Right lobe of liver (tissue), 4 donors: ENCODE results near the gene TSHR.

Experiments
- POLR2A ChIP-seq: fragments of 450-650 bp; IDR thresholded peaks from one replicate; pipeline ENCODE4 v1.6.1; 2017; ENCODE audit warnings: antibody characterized with exemption, mild to moderate bottlenecking
- TF ChIP-seq, protein P1 (sequence below), 4 donors: fragments of 200-600 bp in 3 of 4; fragments of 450-650 bp in 1 of 4; IDR thresholded peaks; one replicate each; pipeline versions ENCODE4 v1.5.1 to v1.8.0; 2016 to 2022; ENCODE audit warnings: antibody characterized with exemption in 4 of 4, mild to moderate bottlenecking in 2 of 4
- donor health status: DM: no; HTN: no; CAD: no.
- donor health status: DM: no; HTN: no; CAD: no.
- donor health status: DM: no; HTN: yes; CAD: no.

DNA sequence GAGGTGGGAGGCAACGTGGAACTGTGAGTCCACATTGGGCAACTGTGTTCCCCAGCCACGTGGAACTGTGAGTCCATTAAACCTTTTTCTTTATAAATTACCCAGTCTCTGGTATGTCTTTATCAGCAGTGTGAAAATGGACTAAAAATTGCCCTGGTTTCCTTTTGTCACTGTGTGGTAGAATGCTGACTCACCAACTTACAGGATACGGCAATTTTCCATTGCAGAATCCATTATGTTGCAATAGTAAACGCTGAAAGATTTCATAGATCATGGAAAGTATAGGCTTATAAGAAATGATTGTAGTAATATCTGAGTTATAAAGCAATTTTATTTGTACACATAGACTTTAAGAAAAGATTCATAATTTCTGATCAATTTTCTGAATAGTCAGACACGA lies 172.4 kb downstream of the TSHR start:
- TF ChIP-seq POLR2A = no peak
- TF ChIP-seq, protein P1, sequence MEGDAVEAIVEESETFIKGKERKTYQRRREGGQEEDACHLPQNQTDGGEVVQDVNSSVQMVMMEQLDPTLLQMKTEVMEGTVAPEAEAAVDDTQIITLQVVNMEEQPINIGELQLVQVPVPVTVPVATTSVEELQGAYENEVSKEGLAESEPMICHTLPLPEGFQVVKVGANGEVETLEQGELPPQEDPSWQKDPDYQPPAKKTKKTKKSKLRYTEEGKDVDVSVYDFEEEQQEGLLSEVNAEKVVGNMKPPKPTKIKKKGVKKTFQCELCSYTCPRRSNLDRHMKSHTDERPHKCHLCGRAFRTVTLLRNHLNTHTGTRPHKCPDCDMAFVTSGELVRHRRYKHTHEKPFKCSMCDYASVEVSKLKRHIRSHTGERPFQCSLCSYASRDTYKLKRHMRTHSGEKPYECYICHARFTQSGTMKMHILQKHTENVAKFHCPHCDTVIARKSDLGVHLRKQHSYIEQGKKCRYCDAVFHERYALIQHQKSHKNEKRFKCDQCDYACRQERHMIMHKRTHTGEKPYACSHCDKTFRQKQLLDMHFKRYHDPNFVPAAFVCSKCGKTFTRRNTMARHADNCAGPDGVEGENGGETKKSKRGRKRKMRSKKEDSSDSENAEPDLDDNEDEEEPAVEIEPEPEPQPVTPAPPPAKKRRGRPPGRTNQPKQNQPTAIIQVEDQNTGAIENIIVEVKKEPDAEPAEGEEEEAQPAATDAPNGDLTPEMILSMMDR (IDR thresholded peaks at IDR 0.05) = no peak
